HG03196 (cell line): ENCODE data around the gene GPR89B.
"Not testable (repeated sequence)": the region's sequence is repeated elsewhere in the genome, so short reads cannot be mapped to it uniquely, and the experiment has no call there.

Source experiments
- ATAC-seq: cut with Tn5 transposase; IDR thresholded peaks from one replicate; pipeline ENCODE4 v1.9.1; 2021; ENCODE audit not compliant: unreplicated experiment

Gene GPR89B

DNA sequence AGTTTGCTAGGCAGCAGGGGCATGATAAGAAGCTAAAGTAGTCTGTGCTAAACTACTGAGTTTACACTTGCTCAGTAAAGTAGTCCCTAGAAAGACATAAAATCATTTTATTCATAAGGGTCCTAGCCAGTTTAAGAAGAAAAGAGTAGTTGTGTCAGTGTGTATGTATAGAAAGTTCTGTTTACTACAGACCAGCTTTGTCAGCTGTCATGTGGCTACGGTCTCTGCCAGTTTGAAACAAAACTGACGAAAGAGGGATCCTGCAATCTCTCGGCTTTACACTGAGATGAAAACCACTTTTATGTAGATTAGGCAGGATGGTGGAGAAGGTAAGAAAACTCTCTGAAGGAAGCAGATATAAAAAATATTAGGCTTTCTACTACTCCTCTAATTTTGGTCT is 7.1 kb downstream of the GPR89B start:
- not testable (repeated sequence) for ATAC-seq

DNA sequence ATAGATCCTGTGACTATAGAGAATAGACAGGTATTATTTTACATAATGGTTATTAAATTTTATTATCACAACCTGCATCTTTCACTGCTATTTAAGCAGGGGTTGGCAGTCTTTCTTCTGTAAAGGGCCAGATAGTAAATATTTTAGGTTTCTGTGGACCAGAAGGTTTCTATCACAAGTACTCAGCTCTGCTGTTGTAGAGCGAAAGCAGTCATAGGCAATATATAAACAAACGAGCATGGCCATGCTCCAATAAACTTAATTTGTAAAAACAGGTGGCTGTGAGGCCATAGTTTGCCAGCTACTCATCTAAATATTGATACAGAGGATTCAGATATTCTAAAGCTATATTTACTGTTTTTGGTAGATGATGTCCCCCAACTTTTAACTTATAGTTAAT is 12.2 kb downstream of the GPR89B start:
- ATAC-seq: not testable (repeated sequence)

DNA sequence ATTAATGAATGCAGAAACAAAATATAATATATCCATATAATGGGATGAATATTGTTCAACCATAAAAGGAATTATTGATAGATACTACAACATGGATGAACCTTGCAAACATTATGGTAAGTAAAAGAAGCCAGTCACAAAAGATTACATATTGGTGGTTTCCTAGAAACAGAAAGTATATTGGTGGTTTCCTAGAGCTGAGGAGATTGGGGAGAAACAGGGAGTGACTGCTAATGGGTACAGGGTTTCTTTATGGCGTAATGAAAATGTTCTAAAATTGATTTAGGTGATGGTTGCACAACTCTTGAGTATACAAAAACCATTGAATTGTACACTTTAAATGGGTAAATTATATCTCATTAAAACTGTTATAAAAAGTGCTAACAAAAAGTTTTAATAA is 14.3 kb downstream of the GPR89B start:
- not testable (repeated sequence) for ATAC-seq

DNA sequence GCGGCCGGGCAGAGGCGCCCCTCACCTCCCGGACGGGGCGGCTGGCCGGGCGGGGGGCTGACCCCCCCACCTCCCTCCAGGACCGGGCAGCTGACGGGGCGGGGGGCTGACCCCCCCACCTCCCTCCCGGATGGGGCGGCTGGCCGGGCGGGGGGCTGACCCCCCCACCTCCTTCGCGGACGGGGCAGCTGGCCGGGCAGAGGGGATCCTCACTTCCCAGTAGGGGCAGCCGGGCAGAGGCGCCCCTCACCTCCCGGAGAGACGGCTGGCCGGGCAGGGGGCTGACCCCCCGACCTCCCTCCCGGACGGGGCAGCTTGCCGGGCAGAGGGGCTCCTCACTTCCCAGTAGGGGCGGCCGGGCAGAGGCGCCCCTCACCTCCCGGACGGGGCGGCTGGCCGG is 21.3 kb downstream of the GPR89B start:
- not testable (repeated sequence) for ATAC-seq

DNA sequence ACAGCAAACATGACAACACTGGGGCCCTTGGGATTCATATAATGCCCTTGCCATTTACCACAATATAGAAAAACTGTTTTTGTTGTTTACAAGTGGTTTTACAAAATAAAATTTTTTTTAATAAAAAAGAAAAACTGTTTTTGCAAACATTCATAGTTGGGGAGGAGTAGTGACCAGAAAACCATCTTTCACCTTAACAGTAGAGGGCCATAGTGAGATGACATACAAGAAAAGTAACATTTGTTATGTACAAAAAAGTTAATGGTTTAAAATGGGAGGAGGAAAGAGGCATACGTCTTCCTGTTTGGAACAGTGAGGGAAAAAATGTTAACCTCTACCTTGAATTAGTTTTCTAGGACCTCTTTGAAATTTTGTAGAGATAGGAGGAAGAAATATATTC is 30.7 kb downstream of the GPR89B start:
- not testable (repeated sequence) for ATAC-seq

DNA sequence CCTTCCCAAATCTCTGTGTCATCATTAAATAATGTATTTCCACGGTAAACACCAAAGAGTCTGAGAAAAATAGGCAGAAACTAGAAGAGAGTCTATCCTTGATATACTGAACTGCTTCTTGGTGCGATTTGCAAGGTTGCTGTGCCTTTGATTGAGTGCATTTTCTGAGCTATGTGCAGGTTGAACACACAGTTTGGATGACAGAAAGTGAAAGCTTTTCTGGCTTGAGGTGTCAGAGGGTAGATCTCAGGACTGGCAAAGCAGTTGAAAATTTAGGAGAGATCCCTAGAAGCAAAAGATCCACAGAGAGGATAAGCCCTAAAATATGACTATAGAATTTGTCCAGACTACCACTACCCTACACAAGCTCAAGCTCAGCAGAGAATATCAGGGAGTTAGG is 31.5 kb downstream of the GPR89B start:
- not testable (repeated sequence) for ATAC-seq

DNA sequence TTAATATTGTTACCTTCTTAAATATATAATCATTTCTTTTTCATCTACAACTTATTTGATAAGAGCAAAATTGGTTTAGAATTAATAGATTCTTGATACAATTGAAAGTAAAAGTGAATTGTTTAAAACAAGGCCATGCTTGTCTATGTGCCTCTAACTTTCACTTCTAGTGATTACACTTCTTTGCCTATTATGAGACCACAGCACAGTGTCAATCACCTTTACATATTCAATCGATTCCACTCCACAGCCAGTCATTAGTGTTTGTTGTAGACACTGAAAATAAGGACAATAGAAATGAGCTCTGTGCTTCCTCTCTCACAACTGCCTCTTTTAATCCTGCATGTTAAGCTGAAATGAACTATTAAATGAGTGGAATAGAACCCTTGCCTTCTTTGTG is 36.4 kb downstream of the GPR89B start:
- not testable (repeated sequence) for ATAC-seq

DNA sequence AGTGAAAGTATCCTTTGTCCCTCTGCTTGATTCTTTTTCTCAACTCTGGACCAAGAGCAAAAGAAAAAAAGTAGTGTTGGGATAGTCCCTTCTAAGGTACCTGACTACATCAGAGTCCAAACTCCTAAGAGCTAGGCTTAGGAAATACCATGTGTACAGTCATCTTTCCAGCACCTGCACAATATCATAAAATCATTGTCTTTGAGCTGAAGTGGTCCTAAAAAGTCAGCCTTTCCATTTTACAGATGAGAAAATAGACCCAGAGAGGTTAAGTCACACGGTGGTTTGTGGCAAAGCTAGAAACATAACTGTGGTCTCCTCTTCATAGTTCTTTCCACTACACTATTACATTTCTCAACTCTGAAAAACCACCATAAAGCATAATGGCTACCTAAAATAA is 38.4 kb downstream of the GPR89B start:
- not testable (repeated sequence) for ATAC-seq

DNA sequence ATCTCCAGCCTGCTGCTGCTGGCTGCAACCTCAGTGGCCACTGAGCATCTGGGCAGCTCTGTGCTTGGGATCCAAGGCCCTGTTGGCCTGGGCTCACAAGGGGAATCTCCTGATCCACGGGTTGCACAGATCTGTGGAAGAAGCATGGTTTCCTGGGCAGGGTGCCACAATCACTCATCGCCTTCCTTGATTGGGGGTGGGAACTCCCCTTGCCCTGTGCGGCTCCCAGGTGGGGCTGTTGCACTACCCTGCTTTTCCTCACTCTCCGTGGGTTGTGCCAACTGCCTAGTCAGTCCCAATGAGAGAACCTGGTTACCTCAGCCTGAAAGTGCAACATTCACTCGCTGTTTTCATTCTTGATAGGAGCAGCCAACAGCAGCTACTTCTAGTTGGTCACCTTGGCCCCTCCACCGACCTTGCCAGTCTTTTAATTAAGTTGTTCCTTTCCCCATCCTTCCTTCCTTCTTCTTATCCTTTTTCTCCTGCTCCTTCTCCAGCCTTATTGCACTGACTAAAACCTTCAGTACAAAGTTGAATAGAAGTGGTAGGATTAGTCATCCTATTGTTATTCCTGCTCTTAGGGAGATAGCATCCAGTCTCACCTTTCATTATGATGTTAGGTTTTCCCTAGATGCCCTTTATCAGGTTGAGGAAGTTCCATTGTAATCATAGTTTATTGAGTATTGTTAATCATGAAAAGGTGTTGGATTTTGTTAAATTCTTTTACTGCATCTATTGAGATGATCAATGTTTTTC is 50.9 kb downstream of the GPR89B start:
- ATAC-seq: not testable (repeated sequence)

DNA sequence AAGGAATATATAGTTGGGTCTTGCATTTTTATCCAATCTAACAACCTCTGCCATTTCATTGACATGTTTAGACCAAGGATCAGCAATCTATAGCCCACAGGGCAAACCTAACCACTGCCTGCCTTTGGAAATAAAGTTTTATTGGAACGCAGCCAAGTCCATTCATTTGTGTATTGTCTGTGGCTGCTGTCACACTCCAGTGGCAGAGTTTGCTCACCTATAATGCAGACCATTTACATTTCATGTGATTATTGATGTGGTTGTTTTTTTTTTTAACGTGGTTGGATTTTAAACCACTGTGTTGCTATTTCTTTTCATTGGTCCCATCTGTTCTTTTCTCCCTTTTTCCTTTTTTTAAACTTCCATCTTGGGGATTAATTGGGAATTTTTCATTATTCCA is 57.2 kb downstream of the GPR89B start:
- not testable (repeated sequence) for ATAC-seq

DNA sequence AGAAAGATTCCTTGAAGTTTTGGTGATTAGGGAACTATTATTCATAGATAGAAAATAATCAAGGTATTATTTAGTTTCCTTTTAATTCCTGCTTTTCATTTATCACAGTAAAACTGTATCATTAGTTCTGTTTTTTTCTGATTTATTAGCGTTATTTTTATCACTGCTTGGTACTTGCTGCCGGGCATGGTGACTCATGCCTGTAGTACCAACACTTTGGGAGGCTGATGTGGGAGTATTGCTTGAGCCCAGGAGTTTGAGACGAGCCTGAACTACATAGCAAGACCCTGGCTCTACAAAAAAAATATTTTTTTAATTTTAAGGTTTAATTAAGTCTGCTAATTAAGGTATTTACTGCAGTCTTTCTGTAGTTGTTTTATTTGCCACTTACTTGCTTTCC is 59.7 kb downstream of the GPR89B start:
- ATAC-seq: not testable (repeated sequence)

DNA sequence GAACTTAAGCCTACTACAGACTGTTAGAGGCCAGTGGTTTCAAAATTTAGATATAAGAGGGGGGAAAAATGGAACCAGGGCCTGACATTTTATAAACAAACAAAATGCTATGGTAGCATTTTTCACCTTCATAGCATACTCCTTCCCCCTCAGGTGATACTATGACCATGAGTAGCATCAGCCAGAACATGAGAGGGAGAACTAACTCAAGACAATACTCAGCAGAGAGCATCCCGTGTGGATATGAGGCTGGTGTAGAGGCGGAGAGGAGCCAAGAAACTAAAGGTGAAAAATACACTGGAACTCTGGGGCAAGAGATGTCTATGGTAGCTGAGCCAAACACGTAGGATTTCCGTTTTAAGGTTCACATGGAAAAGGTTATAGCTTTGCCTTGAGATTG is 64.7 kb downstream of the GPR89B start:
- ATAC-seq: not testable (repeated sequence)

DNA sequence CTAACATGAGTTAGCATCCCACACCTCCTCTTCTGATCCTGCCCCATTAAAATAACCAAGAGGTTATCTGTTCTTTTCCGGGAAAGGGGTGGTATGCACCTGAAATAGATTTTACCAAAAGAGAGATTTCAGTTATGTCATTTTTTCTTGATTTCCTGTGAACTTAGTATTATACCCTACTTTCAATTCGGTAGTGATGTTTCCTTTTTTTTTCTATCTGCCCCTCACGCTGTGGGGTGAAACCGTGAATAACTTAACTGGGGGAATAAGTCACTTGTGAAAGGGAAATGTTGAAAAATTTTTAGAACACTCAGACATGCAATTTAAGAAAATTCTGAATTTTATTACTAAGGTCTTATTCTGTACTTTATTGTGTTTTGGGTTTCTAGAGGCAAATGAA is 65.2 kb downstream of the GPR89B start:
- ATAC-seq: not testable (repeated sequence)

DNA sequence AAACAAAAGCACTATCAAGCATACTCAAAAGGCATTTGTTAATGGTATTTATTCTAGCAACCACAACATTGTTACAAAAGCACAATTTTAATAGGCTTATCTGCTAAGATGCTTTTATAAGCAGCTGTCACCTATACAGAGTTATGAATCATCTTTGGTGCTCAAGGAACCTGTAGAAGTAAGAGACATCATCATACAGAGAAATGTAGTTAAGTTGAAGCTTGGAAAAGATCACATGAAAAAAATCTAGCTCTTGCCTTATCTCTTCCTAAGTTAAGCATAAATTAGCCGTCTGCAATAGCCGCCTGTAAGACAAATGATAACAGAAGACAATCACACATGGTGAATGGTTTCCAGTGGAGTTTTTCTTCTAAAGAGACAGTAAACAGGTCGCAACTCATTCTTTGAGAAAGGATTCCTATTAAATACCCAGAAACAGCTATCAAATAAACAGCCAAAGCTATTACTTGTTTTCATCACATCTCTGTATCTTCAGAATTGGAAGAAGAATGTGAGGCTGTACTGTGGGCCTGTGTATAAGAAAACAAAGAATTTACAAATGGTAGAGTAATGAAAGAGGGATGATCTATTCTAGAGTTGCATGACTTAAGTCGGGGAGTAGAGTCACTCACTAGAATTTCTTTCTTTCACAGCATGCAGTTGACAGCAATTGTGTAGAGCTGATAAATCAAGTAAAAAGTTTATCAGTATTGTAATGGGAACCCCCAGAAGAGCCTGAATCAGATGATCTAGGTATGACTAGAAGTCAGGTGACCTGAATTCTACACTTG is 65.8 kb downstream of the GPR89B start:
- not testable (repeated sequence) for ATAC-seq

DNA sequence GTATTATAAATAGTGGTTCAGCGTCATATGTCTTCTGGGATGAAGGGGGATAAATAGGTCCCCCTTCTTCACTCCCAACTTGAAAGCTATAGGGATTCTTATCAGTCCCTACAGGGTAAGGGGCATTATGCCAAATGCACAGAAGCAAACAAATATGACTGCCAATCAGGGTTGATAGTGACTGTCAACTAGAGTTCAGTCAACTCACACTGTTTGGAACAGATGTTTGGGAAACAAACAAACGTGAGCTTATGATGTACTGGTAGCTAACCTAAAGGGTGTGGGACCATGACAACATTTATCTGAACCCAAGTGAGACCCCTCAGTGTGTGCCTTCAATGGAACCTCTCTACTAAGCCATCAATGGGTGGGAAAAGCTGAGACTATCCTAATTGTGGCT is 67.9 kb downstream of the GPR89B start:
- ATAC-seq: not testable (repeated sequence)

DNA sequence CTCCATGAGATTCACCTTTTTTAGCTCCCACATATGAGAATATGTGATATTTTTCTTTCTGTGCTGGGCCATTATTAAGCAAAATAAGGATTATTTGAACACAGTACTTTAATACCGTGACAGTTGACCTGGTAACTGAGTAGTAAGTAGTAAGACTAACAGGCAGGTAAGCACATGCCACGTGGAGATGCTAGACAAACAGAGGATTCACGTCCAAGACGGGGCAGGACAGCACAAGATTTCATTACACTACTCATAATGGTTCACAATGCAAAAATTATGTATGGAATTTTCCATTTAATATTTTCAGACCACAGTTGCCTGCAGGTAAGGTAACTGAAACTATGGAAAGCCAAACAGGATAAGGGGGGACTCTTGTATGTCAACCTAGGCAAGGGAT is 79.5 kb downstream of the GPR89B start:
- not testable (repeated sequence) for ATAC-seq

DNA sequence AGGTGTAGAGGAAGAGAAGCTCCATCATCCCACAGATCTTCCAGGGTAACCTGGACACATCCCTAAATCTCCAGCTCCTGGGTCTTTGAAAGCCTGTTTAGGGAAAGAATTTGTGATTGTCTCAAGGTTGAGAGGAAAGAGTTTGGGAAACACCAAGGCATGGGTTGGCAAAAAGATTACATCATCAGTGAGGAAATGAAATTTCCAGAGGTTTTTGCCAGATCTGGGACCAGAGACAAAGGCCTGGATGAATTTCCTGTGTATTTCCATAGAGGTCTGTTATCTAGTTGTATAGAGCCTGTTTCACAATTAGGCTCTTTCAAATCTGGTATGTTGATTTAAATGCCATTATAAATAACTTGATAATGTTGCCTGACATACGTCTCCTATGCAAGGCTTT is 82.3 kb downstream of the GPR89B start:
- ATAC-seq: no peak

DNA sequence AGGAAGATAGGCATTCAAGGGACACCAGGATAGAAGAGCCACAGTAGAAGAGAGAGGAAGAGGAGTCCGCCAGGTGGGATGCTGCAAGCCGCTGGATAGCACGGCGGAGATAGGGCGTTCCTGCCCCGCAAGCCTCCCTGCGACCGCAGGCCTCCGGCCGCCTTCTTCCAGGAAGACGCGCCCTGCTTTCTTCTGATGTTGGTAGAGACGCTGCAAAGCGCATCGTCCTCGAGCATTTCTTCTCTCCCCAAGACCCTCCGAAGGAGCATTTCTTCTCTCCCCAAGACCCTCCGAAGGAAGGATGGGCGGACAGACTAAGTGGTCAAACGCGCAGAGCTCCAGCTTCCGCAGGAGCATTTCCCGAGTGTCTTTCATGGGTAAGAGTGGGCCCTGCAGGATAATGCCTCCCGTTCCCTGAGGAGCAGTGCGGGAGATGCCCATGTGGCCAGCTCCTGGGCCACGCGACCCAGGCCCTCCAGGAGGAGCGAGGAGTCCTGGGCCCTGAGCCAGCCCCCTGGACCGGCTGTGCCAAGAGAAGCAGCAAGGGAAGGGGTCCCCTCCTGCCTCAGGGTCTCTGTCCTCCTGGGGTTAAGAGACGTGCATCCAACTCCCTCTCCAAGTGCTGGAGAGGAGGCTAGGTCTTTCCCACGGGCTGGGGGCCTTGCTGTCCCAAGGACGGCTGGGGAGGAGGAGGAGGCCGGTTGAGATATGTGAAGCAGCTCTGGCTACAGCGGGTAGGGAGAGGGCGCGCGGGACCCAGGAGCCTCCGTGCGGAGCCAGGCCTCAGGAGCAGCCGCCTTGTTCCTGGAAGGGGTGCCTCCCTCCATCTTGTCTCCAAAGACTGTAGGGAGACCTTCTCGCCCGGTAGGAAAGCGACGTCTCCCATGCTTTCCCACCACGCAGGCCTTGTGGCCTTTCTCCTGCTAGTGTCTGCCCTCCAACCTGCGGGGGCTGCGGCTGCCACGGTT is 85.2 kb downstream of the GPR89B start:
- not testable (repeated sequence) for ATAC-seq

DNA sequence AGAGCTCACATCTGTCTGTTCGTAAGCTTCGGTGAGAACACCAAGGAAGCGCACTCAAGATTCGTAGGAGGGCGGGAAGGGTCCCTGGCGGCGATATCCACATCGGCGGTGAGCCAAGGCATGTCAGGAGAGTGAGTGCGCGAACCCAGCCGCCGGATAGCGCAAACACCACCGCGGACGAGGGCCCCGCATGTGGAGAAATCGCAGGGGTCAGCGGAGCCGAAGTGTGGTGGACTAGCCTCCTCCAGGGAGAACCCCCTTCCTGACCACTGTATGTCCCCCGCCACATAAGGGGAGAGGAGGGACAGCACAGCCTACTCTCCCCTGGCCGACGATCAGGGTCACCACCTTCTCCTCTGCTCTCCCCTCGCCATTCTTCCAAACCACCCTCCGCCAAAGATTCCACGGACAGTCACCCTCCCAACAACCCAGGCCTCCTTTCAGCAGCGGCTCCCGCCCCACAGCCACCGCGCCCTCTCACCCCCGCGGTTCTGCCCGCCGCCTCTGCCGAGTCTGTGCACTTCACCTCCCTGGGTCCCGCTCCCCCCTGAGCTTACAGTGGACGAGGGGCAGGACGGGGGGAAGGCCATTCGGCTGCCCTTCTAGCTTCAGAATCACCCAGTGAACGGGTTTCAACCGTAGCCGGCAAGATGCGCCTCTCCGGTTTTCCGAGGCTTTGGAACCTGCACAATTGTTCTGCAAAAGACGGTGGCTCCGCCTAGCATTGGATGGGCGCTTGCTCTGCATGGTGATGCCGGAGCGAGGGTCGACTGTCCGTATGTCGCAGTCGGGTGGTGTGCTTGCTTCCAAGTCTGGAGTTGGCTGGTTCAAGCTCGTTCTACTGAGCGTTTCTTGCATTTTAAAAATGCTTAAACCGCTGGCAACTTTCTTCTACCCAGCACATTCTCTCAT is 86.3 kb downstream of the GPR89B start:
- ATAC-seq: not testable (repeated sequence)

DNA sequence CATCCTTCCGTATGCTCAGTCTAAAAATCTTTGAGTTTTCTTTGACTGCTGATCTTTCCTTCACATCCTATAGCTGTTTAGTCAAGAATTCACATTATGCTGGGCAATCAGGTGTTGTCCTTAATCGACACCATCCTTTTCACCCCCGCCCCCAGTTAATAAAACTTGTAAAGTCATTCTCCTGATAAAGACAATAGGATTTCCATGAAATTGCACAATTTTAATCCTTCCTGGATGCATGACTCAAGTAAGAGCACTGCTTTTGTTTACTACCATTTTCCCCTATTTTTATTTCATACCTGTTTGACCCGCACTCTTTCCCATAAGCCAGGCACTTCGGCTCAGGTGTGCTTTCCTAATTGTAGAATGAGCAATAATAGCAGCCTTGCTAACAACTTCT is 96.7 kb downstream of the GPR89B start:
- not testable (repeated sequence) for ATAC-seq
